ENCODE results near the gene MCRIP1. TPM values are rescaled to one million over a fixed set of nuclear protein-coding genes. Genes with fewer than 3 reads are reported as not detected.

The MCRIP1 gene
- polyA plus RNA-seq, 1 of the 3 experiments (the other 2 are of a cell fraction), result 156 TPM

DNA sequence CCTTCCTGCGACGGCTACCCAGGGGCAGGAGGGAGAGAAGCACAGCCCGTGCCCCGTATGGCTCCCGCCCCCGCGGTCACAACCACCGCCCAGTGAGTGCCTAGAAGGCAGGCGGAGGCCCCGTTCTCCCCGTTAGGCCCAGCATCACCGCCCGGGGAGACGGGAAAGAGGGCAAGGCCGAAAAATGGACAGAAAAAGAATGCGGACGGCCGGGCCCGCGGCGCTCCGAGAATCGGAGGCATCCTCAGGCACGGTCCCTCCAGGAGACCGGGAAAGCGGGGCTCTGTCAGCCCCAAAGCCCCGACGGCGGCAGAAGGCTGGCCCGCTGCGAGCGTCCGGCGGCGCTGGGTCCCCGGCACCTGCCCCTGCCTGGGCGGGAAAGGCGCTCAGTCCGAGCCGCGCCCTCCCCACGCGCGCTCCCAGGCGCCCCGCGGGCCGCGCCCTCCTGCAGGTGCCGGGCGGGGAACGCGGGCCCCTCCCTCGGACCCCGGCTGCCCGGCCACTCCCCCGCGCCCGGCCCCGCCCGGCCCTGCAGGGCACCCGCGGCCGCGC is 407 bp downstream of the MCRIP1 start:
- Histone ChIP-seq H3K9me3 (no peaks in the 10 kb centered on the region), H3K79me2 (ENCODE audit: insufficient read depth) (peaks cover 55% of the 10 kb centered on the region), H3K4me3 (ENCODE audit: low read depth in 2 of 2, low read length in 1 of 2) (peak overlapping the region; percentile 77 to 97), H3K4me2 (peak overlapping the region; percentile 100), H3K4me1 (ENCODE audit: control insufficient read depth in 1 of 2, insufficient read depth in 2 of 2, low read depth in 1 of 2, low read length in 1 of 2) (peaks cover 0 to 27% of the 10 kb centered on the region in 2 experiments; a peak in 3 of 4 replicates), H2AFZ (ENCODE audit: low read depth) (peak overlapping the region; percentile 80; the same call in 1 of the 2 replicates), H3K27me3 (ENCODE audit: insufficient read depth) (no peaks in the 10 kb centered on the region), H3F3A (replicated peaks; ENCODE audit: insufficient read depth) (peaks cover 13% of the 10 kb centered on the region), H3K9ac (peak overlapping the region; percentile 91), H3K9me2 (no peaks in the 10 kb centered on the region), H3K27ac (ENCODE audit: low read depth in 2 of 2, low read length in 1 of 2) (peak overlapping the region; percentile 53 to 71), H3K36me3 (replicated peaks in 1 of 2; ENCODE audit: control insufficient read depth in 1 of 2, insufficient read depth in 2 of 2, low read length in 1 of 2) (no peaks in the 10 kb centered on the region), H4K20me1 (ENCODE audit: insufficient read depth) (peaks cover 21% of the 10 kb centered on the region; the same call in 1 of the 2 replicates)
- ChIA-PET POLR2A (interaction anchor here (0.7 to 2.1 kb wide), 14 partner anchors 9 to 166 kb away, joined by 3 to 13 read pairs (median 4); partner anchors contain the start of genes ARHGDIA, ARL16, CCDC137 and HGS), CTCF (interaction anchor here (0.9 to 2.5 kb wide), 7 partner anchors 10 to 93 kb away, joined by 3 to 11 read pairs (median 4); no protein-coding TSS in a partner anchor)
- peak; percentile 75 for DNase-seq
- TF ChIP-seq MXI1 (IDR thresholded peaks at IDR 0.05; ENCODE audit: low read depth, low read length), result 0 out of 2 replicates have a peak, but pooled peaks have one; percentile 8
- TF ChIP-seq RAD21 (IDR thresholded peaks at IDR 0.05; ENCODE audit: low read length), result no peak
- no peak for TF ChIP-seq YY1 (IDR thresholded peaks at IDR 0.05; ENCODE audit: low read depth)
- TF ChIP-seq, protein P1, sequence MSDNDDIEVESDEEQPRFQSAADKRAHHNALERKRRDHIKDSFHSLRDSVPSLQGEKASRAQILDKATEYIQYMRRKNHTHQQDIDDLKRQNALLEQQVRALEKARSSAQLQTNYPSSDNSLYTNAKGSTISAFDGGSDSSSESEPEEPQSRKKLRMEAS (IDR thresholded peaks at IDR 0.05; ENCODE audit: low read depth), result no peak
- TF ChIP-seq JUND (IDR thresholded peaks at IDR 0.05), result no peak
- TF ChIP-seq, protein P2, sequence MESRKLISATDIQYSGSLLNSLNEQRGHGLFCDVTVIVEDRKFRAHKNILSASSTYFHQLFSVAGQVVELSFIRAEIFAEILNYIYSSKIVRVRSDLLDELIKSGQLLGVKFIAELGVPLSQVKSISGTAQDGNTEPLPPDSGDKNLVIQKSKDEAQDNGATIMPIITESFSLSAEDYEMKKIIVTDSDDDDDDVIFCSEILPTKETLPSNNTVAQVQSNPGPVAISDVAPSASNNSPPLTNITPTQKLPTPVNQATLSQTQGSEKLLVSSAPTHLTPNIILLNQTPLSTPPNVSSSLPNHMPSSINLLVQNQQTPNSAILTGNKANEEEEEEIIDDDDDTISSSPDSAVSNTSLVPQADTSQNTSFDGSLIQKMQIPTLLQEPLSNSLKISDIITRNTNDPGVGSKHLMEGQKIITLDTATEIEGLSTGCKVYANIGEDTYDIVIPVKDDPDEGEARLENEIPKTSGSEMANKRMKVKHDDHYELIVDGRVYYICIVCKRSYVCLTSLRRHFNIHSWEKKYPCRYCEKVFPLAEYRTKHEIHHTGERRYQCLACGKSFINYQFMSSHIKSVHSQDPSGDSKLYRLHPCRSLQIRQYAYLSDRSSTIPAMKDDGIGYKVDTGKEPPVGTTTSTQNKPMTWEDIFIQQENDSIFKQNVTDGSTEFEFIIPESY (IDR thresholded peaks at IDR 0.05; ENCODE audit: borderline replicate concordance, low read depth), result no peak
- 1% methylated on average over 22 of the region's 65 CpGs for WGBS (ENCODE audit: low lambda C conversion rate)

DNA sequence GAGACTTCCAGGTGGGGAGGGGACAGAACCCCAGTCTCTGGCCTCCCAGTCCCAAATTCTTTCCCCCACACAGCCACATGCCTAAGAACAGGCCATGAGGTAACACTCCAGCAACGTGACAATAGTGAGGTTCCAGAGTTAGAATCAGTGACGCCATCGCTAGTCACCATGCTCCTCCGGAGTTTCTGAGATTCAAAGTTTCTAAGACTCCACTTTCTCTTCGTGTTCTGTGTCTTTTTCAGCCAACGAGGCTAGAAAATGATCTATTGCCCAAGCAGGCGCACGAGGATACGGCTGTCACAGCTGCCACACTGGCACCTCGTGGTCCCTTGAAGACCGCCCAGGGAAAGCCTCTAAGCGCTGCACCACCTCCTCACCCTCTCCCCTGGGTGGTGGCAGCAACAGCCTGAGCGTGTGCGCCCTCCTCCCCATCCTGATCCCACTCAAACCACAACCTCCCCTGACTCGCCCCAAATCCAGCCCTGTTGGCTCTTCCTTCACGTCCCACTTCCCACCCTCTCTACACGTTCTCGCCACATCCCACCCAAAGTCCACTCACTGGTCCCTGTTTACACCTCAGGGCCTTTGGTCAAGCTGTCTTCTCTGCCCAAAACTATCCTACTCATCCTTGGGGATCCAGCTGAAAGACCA is 1.0 kb downstream of the MCRIP1 start:
- peaks cover 0 to 27% of the 10 kb centered on the region in 2 experiments; a peak in 3 of 4 replicates for H3K4me1 ChIP-seq (ENCODE audit: control insufficient read depth in 1 of 2, insufficient read depth in 2 of 2, low read depth in 1 of 2, low read length in 1 of 2)
- H3K79me2 ChIP-seq (ENCODE audit: insufficient read depth), result peaks cover 59% of the 10 kb centered on the region
- ChIA-PET POLR2A (interaction anchor here (0.9 to 2.0 kb wide), 3 partner anchors 40 to 165 kb away, joined by 3 to 9 read pairs (median 5); partner anchors contain the start of genes ARHGDIA, CCDC137 and OXLD1), CTCF (interaction anchor here (1.3 to 2.5 kb wide), 5 partner anchors 11 to 38 kb away, joined by 3 to 11 read pairs (median 4); no protein-coding TSS in a partner anchor)
- H3K27ac ChIP-seq (ENCODE audit: low read depth in 2 of 2, low read length in 1 of 2), result peak overlapping the region; percentile 53 to 71; a peak in 3 of 4 replicates
- peak overlapping the region; percentile 80; the same call in 1 of the 2 replicates for H2AFZ ChIP-seq (ENCODE audit: low read depth)
- peaks cover 16% of the 10 kb centered on the region for H3F3A ChIP-seq (replicated peaks; ENCODE audit: insufficient read depth)
- no peaks in the 10 kb centered on the region for H3K36me3 ChIP-seq (replicated peaks in 1 of 2; ENCODE audit: control insufficient read depth in 1 of 2, insufficient read depth in 2 of 2, low read length in 1 of 2)
- TF ChIP-seq MXI1 (IDR thresholded peaks at IDR 0.05; ENCODE audit: low read depth, low read length) (peak; percentile 75), SIN3A (IDR thresholded peaks at IDR 0.05; ENCODE audit: borderline replicate concordance, low read depth, low read length) (no peak)
- DNase-seq, result no peak
- no peaks in the 10 kb centered on the region for H3K9me2 ChIP-seq
- H3K4me3 ChIP-seq (ENCODE audit: low read depth in 2 of 2, low read length in 1 of 2), result peak overlapping the region; percentile 77 to 97
- H3K4me2 ChIP-seq, result peak overlapping the region; percentile 100
- H3K9me3 ChIP-seq, result no peaks in the 10 kb centered on the region
- peak overlapping the region; percentile 91 for H3K9ac ChIP-seq
- no peaks in the 10 kb centered on the region for H3K27me3 ChIP-seq (ENCODE audit: insufficient read depth)
- peaks cover 21% of the 10 kb centered on the region; the same call in 1 of the 2 replicates for H4K20me1 ChIP-seq (ENCODE audit: insufficient read depth)
- 33% methylated on average over 18 of the region's 18 CpGs for WGBS (ENCODE audit: low lambda C conversion rate)
